T47D (cell line): ENCODE results near the gene PALS2.

ENCODE experiments used
- DNase-seq, 2 experiments: peaks; one replicate each; pipeline versions ENCODE4 v3.0.0 to v3.0.0-alpha.2; 2011 to 2012; ENCODE audit warnings: low read depth in 1 of 2, low spot score in 1 of 2
- JUND ChIP-seq: IDR thresholded peaks from 2 replicates; pipeline ENCODE4 v1.6.1; 2012; ENCODE audit warnings: low read depth
- in situ Hi-C: cut with HindIII; loops from 2 replicates; pipeline ENCODE4 v1.10.0; 2016; ENCODE audit warnings: low sequenced_read_pairs, low pct_unique_long_range_greater_than_20kb

Gene PALS2

DNA sequence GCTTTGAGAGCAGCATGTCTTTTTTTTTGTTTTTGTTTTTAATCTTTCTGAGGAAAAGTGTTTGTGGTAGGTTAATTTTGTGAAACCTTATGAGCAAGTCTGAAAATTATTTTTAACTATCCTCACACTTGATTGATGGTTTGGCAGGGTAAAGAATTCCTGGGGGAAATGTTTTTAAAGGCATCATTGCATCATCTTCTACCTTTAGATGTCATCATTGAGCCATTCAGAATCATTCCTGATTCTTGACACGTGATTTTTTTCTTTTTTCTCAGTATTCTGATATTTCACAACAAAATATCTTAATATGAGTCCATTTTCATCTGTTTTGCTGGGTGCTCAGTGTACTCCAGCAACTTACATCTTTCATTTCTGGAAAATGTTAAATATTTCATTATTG lies 28.3 kb downstream of the PALS2 start:
- in situ Hi-C loops: no loop called here
- no peak for TF ChIP-seq JUND
- DNase-seq: no peak

DNA sequence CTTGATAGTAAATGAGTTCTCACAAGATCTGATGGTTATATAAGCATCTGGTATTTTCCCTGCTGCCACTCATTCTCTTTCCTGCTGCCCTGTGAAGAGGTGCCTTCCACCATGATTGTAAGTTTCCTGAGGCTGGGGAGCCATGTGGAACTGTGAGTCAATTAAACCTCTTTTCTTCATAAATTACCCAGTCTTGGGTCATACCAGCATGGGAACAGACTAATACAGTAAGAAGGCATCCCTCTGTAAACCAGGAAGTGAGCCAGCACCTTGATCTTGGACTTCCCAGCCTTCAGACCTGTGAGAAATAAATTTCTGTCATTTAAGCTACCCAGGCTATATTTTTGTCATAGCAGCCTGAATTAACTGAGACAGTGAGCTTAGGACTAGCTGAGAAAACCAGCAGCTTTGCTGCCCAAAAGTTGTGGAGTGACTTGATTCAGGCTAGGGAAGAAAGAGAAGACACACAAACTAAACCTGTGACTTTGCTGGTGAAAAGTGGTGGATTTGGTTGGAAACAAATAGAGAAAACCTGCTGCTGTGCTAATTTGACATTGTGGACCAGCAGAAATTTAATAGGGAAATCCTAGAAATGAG lies 29.7 kb downstream of the PALS2 start:
- DNase-seq: no peak
- in situ Hi-C loops: no loop called here
- no peak for TF ChIP-seq JUND

GRCh38 chr7:24604630-24605029 lies 31.4 kb downstream of the PALS2 start:
- in situ Hi-C loops: no loop called here
- no peak for DNase-seq
- no peak for TF ChIP-seq JUND

- in situ Hi-C loops: no loop called here
- TF ChIP-seq JUND: no peak
- no peak for DNase-seq
These were observed 35.3 kb downstream of the PALS2 start for GRCh38 chr7:24608504-24608903.

DNA sequence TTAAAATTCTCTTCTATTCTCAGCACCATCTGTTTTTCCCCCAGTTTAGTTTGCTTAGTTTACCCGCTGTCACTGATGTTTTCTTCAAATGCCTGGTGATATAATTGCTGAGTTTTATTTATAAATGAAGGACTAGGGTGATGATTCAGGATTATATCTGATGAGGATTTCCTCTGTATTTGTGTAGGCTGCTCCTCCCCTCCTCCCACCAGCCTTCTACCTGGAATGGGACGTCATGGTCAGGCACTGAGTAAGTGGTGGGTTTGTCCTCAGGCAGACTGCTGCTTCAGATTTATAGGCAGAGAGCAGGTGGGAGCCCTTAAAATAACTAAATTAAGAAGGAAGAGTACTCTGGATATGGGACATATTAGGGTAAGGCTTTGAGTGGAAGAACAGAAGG lies 35.8 kb downstream of the PALS2 start:
- DNase-seq: no peak
- in situ Hi-C loops: no loop called here
- TF ChIP-seq JUND: no peak

- no peak for DNase-seq
- no peak for TF ChIP-seq JUND
- in situ Hi-C loops: no loop called here
These were observed 36.3 kb downstream of the PALS2 start for GRCh38 chr7:24609570-24609969.

- in situ Hi-C loops: no loop called here
These were observed 37.9 kb downstream of the PALS2 start for GRCh38 chr7:24611130-24611529.

DNA sequence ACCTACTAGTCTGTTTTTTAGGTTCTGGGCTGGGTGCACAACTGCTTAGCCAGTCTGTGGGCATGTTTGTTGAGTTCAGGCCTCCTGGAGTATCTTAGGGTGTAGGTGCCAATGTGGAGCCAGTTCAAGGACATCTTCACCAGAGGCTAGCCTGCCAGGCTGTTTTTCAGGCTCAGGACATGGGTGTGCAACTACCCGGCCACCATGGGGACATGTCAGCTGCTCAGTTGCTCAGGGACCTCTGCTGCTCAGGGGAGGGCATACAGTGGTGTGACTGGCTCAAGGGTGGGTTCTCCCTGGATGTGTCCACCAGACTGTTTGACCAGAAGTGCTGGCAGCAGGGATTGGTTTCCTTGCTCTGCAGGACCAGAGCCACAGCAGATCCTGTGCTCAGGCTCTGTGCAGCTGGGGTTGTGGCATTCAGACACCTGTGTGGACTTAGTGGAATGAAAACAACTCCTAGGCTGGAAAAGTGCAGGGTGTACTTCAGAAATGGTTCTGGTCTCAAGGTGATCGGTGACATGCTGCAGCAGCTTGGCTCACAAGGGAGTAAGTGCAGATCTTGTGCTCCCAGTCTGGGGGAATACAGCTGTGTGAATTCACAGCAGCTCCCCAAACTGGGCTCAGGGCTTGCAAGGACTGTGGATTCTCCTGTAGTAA lies 44.8 kb downstream of the PALS2 start:
- no peak for TF ChIP-seq JUND
- in situ Hi-C loops: no loop called here

More at GRCh38 chr7:24611130-24611529, 37.9 kb downstream of the PALS2 start:
- TF ChIP-seq JUND: no peak
- no peak for DNase-seq

DNA sequence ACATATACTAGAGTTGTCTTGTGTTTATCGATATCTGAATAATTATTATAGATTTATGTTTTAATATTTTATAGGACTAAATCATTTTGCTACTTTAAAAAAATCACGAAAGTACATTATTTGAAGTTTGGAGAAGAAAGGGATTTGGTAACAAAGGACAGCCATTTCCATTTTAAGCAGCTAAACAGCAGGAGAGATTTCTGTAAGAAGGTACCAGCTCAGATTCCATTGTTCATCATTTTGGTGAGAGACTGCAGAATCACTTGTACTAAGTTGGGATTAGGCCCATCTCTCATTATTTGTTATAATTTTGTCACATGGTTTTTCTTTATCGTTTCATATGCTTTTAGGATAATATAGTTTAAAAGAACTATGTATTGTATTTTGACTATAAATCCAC lies 46.7 kb downstream of the PALS2 start:
- DNase-seq: no peak
- TF ChIP-seq JUND: no peak
- in situ Hi-C loops: no loop called here

More for the DNA sequence above, 44.8 kb downstream of the PALS2 start:
- no peak for DNase-seq

DNA sequence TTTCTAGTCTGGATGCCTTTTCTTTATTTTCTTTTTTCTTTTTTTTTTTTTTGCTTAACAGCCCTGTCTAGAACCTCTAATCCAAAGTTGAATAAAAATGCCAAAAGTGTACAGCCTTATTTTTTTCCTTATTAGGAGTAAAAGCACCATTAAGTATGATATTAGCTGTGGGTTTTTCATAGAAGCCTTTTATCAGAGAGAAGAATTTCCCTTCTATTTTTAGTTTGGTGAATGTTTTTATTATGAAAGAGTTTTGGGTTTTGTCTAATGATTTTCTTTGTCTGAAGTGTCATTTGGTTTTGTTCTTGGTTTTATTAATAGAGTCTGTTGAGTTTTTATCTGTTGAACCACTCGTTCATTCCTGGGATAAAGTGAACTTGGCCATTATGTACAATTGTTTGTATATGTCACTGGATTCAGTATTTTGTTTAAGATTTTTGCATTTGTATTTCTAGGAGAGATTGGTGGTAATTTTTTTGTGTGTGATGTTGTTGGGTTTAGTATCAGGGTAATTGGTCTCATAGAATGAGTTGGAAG lies 49.5 kb downstream of the PALS2 start:
- no peak for TF ChIP-seq JUND
- in situ Hi-C loops: no loop called here
- no peak for DNase-seq
